Activated naive CD4-positive, alpha-beta T cell treated with anti-CD3 and anti-CD28 coated beads, Interleukin-2, amount 10 ng/mL, durations not matched to agents 7 days and 5 days (primary cell): ENCODE data around the gene IL15RA.

Experiments used
- CTCF ChIA-PET: fragments of 350-600 bp; sonication (Branson Sonifier 250); formaldehyde crosslinking; loops from one replicate; lab custom pipeline; 2021; ENCODE audit warnings: antibody characterized with exemption; lab: Charles Lee
- DNase-seq: peaks from one replicate; pipeline ENCODE4 v3.0.0-alpha.2; 2020
- H3K27ac Mint-ChIP-seq: one replicate; pipeline ENCODE4 v1.8.0; 2021; ENCODE audit warnings: mild to moderate bottlenecking, moderate library complexity, mixed read lengths
- H3K27me3 Mint-ChIP-seq: one replicate; pipeline ENCODE4 v1.8.0; 2021; ENCODE audit warnings: mild to moderate bottlenecking, mixed read lengths
- H3K36me3 Mint-ChIP-seq: one replicate; pipeline ENCODE4 v1.8.0; 2021; ENCODE audit warnings: mixed read lengths
- H3K4me1 Mint-ChIP-seq: one replicate; pipeline ENCODE4 v1.8.0; 2021; ENCODE audit warnings: mixed read lengths
- H3K4me3 Mint-ChIP-seq: one replicate; pipeline ENCODE4 v1.8.0; 2021; ENCODE audit warnings: mild to moderate bottlenecking, moderate library complexity, mixed read lengths
- H3K9me3 Mint-ChIP-seq: one replicate; pipeline ENCODE4 v1.8.0; 2021; ENCODE audit warnings: mixed read lengths

The IL15RA gene

GRCh38 chr10:5992398-5992797 is 15.1 kb upstream of the IL15RA start:
- peaks cover 9% of the 10 kb centered on the region for H3K4me1 Mint-ChIP-seq
- CTCF ChIA-PET: interaction anchor here (1.2 kb wide), 1 partner anchor 14 kb away, joined by 3 read pairs; no protein-coding TSS in a partner anchor
- DNase-seq: no peak
- no peak overlapping the region for H3K27ac Mint-ChIP-seq
- peaks cover 27% of the 10 kb centered on the region for H3K27me3 Mint-ChIP-seq
- peaks cover 5% of the 10 kb centered on the region for H3K36me3 Mint-ChIP-seq
- peaks cover 15% of the 10 kb centered on the region for H3K9me3 Mint-ChIP-seq
- no peak overlapping the region for H3K4me3 Mint-ChIP-seq

GRCh38 chr10:5991708-5992107 is 14.4 kb upstream of the IL15RA start:
- peaks cover 15% of the 10 kb centered on the region for H3K9me3 Mint-ChIP-seq
- no peak overlapping the region for H3K27ac Mint-ChIP-seq
- peaks cover 9% of the 10 kb centered on the region for H3K4me1 Mint-ChIP-seq
- CTCF ChIA-PET: interaction anchor here (1.2 kb wide), 1 partner anchor 14 kb away, joined by 3 read pairs; no protein-coding TSS in a partner anchor
- DNase-seq: no peak
- peaks cover 27% of the 10 kb centered on the region for H3K27me3 Mint-ChIP-seq
- H3K4me3 Mint-ChIP-seq: no peak overlapping the region
- H3K36me3 Mint-ChIP-seq: peaks cover 5% of the 10 kb centered on the region

DNA sequence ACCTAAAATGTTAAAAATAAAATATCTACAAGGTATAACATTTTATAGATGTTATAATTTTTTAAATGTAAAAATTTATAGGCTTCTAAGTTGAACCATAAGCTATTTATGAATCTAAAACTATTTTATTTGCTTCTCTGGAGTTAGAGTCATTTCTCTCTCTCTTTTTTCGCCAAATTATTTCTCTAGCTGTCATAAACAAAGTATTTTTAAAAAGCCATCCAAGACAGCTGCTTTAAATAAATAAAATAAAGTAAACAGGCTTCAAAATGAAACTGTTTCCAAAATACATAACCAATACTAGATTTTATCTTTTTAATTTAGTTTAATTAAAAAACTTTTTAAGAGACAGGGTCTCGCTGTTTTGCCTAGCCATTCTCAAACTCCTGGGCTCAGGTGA is 12.4 kb upstream of the IL15RA start:
- H3K27ac Mint-ChIP-seq: no peak overlapping the region
- CTCF ChIA-PET: no interaction called here
- peaks cover 15% of the 10 kb centered on the region for H3K9me3 Mint-ChIP-seq
- H3K36me3 Mint-ChIP-seq: peaks cover 5% of the 10 kb centered on the region
- peaks cover 9% of the 10 kb centered on the region for H3K4me1 Mint-ChIP-seq
- peaks cover 33% of the 10 kb centered on the region for H3K27me3 Mint-ChIP-seq
- H3K4me3 Mint-ChIP-seq: no peak overlapping the region
- DNase-seq: no peak

DNA sequence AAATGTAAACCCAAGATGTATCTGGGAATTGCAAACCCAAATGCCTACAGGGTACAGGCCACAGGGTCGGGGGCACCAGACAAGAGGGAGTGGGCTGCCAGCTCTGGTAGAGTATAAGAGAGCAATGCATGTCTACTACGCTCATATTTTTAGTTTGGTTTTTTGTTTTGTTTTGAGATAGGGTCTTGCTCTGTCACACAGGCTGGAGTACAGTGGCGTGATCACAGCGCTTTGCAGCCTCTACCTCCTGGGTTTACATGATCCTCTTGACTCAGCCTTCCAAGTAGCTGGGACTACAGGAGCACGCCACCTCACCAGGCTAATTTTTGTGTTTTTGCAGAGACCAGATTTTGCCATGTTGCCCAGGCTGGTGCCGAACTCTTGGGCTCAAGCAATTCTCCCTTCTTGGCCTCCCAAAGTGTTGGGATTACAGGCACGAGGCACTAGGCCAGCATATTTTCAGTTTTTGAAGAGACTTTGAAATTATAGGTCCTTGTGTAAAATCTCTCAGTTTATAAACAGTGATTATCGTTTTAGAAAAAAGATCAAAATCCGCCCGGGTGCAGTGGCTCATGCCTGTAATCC is 11.1 kb upstream of the IL15RA start:
- Mint-ChIP-seq H3K27me3 (peaks cover 41% of the 10 kb centered on the region), H3K4me3 (no peak overlapping the region), H3K9me3 (peaks cover 15% of the 10 kb centered on the region), H3K4me1 (peaks cover 9% of the 10 kb centered on the region), H3K27ac (no peak overlapping the region), H3K36me3 (peaks cover 5% of the 10 kb centered on the region)
- CTCF ChIA-PET: no interaction called here
- DNase-seq: no peak

GRCh38 chr10:5987747-5988146 is 10.4 kb upstream of the IL15RA start:
- H3K9me3 Mint-ChIP-seq: peaks cover 14% of the 10 kb centered on the region
- CTCF ChIA-PET: interaction anchor here (0.6 kb wide), 1 partner anchor 57 kb away, joined by 3 read pairs; no protein-coding TSS in a partner anchor
- peaks cover 38% of the 10 kb centered on the region for H3K27me3 Mint-ChIP-seq
- H3K27ac Mint-ChIP-seq: no peak overlapping the region
- no peak overlapping the region for H3K4me3 Mint-ChIP-seq
- DNase-seq: no peak
- peaks cover 5% of the 10 kb centered on the region for H3K36me3 Mint-ChIP-seq
- peaks cover 9% of the 10 kb centered on the region for H3K4me1 Mint-ChIP-seq

GRCh38 chr10:5985029-5985428 is 7.7 kb upstream of the IL15RA start:
- DNase-seq: no peak
- Mint-ChIP-seq H3K36me3 (peaks cover 5% of the 10 kb centered on the region), H3K27ac (no peak overlapping the region), H3K27me3 (peaks cover 50% of the 10 kb centered on the region), H3K9me3 (no peaks in the 10 kb centered on the region), H3K4me1 (peaks cover 9% of the 10 kb centered on the region), H3K4me3 (no peak overlapping the region)
- CTCF ChIA-PET: no interaction called here

- no peak for DNase-seq
- CTCF ChIA-PET: interaction anchor here (0.6 kb wide), 1 partner anchor 31 kb away, joined by 3 read pairs; no protein-coding TSS in a partner anchor
- Mint-ChIP-seq H3K4me3 (no peak overlapping the region), H3K27me3 (peaks cover 47% of the 10 kb centered on the region), H3K36me3 (peaks cover 6% of the 10 kb centered on the region), H3K4me1 (peaks cover 11% of the 10 kb centered on the region), H3K9me3 (no peaks in the 10 kb centered on the region), H3K27ac (no peak overlapping the region)
These were observed 6.4 kb upstream of the IL15RA start for GRCh38 chr10:5983774-5984173.

GRCh38 chr10:5981529-5981928 is 4.2 kb upstream of the IL15RA start:
- Mint-ChIP-seq H3K27ac (no peak overlapping the region), H3K9me3 (no peaks in the 10 kb centered on the region), H3K36me3 (peaks cover 6% of the 10 kb centered on the region), H3K4me1 (peaks cover 7% of the 10 kb centered on the region), H3K27me3 (peaks cover 43% of the 10 kb centered on the region), H3K4me3 (no peak overlapping the region)
- CTCF ChIA-PET: no interaction called here
- DNase-seq: no peak

DNA sequence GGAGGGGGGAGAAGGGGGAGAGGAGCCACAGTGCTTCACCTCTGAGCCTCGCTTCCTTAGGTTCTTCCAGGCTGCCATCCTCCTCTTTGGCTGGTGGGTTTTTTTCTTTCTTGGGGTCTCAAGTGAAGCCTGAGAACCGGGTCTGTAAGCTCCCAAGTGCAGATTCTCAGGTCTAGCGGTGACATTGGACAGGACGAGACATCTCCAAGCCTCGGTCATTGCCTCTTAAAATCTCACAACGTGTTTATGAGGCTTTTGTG is 817 bp upstream of the IL15RA start:
- Mint-ChIP-seq H3K4me3 (peak overlapping the region; percentile 88), H3K4me1 (peaks cover 26% of the 10 kb centered on the region), H3K36me3 (peaks cover 12% of the 10 kb centered on the region), H3K27me3 (peaks cover 24% of the 10 kb centered on the region), H3K27ac (peak overlapping the region; percentile 93), H3K9me3 (no peaks in the 10 kb centered on the region)
- no peak for DNase-seq
- CTCF ChIA-PET: interaction anchor here (1.0 kb wide), 2 partner anchors 14 to 69 kb away, joined by 3 to 4 read pairs; no protein-coding TSS in a partner anchor

GRCh38 chr10:5976512-5977470 is 552 bp downstream of the IL15RA start:
- Mint-ChIP-seq H3K9me3 (no peaks in the 10 kb centered on the region), H3K36me3 (peaks cover 12% of the 10 kb centered on the region), H3K27ac (peak overlapping the region; percentile 93), H3K4me3 (peak overlapping the region; percentile 88), H3K27me3 (peaks cover 20% of the 10 kb centered on the region), H3K4me1 (peaks cover 32% of the 10 kb centered on the region)
- DNase-seq: peak; percentile 69
- CTCF ChIA-PET: interaction anchor here (0.7 to 1.6 kb wide), 3 partner anchors 71 to 347 kb away, joined by 3 to 4 read pairs (median 3); no protein-coding TSS in a partner anchor

DNA sequence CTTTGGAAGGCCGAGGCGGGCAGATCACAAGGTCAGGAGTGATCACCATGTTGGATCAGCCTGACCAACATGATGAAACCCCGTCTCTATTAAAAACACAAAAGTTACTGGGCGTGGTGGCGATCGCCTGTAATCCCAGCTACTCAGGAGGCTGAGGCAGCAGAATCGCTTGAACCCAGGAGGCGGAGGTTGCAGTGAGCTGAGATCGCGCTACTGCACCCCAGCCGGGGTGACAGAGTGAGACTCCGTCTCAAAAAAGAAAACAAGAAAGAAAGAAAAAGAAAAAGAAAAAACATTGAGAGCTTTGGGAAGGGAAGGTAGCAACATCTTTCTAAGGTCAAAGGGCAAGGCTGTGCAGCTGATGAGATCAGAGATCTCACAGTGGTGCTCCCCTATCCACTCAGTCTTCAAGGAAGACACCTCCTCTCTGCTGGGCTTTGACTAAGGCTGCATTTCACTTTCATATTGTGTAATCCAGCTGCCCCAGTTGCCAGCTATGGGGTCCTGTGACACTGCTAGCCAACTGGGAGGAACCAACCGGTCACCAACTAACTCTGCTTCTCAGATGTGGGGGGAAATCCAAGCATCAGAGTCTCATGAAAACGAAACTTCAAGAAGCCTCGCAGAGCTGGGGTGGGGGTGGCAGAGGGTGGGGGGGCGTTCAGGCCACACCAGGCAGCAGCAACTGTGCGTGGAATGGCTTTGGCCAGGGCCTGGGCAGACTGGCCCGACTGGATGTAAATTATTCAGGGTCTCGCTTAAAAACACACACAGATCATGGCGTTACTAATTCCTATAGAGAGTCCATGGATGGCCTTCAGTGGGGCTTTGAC is 1.5 kb downstream of the IL15RA start:
- H3K27me3 Mint-ChIP-seq: peaks cover 11% of the 10 kb centered on the region
- H3K36me3 Mint-ChIP-seq: peaks cover 14% of the 10 kb centered on the region
- CTCF ChIA-PET: interaction anchor here (0.6 to 1.6 kb wide), 3 partner anchors 60 to 346 kb away, joined by 3 read pairs; no protein-coding TSS in a partner anchor
- H3K4me1 Mint-ChIP-seq: peaks cover 41% of the 10 kb centered on the region
- no peaks in the 10 kb centered on the region for H3K9me3 Mint-ChIP-seq
- H3K27ac Mint-ChIP-seq: peak overlapping the region; percentile 93
- H3K4me3 Mint-ChIP-seq: peak overlapping the region; percentile 88
- DNase-seq: peak; percentile 73

DNA sequence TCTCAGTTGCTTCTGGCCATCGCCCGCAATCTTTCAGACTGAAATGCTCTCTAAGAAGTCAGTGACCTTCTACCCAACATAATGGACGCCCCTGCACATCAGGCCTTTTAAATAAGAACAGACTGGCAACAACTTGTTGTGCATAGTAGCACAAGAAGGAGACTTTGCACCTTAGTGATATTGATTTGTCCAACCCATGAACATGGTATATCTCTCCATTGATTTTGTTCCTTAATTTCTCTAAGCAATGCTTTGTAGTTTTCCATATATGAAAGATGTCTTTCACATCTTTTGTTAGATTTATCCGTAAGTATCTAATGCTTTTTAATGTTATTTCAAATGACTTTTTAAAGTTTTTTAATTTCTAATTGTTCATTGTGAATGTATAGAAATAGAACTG is 4.3 kb downstream of the IL15RA start:
- H3K4me1 Mint-ChIP-seq: peaks cover 44% of the 10 kb centered on the region
- no peak overlapping the region for H3K27ac Mint-ChIP-seq
- H3K36me3 Mint-ChIP-seq: peaks cover 14% of the 10 kb centered on the region
- CTCF ChIA-PET: no interaction called here
- DNase-seq: no peak
- H3K4me3 Mint-ChIP-seq: no peak overlapping the region
- H3K9me3 Mint-ChIP-seq: no peaks in the 10 kb centered on the region
- peaks cover 1% of the 10 kb centered on the region for H3K27me3 Mint-ChIP-seq

DNA sequence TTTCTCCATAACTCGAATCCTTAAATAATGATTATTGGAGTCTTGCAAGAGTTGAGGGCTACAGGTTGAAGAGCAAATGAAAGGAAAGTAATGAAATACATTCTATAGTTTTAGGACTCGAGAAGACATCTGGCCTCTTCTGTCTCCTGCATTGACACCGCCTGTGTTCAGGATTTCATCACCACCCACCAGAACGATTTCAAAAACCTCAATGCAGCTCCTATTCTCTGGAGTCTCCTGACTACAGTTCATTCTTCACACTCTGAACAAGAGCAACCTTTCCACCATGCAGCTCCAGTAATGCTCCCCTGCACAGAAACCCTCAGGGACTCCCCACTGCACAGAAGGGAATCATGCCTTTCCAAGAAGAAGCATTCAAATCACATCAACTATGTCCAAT is 5.5 kb downstream of the IL15RA start:
- Mint-ChIP-seq H3K36me3 (peaks cover 18% of the 10 kb centered on the region), H3K9me3 (no peaks in the 10 kb centered on the region), H3K27ac (no peak overlapping the region), H3K4me1 (peaks cover 44% of the 10 kb centered on the region), H3K4me3 (no peak overlapping the region), H3K27me3 (no peaks in the 10 kb centered on the region)
- CTCF ChIA-PET: interaction anchor here (1.1 kb wide), 1 partner anchor 95 kb away, joined by 3 read pairs; no protein-coding TSS in a partner anchor
- no peak for DNase-seq
